AG04450 (cell line): ENCODE measurements around the gene PPP3CA. TPM values are rescaled to one million over a fixed set of nuclear protein-coding genes. Genes with fewer than 3 reads are reported as not detected.

ENCODE experiments used
- CTCF ChIA-PET: fragments of 300-600, 350-600 bp; formaldehyde crosslinking; extraction: SDS; loops from one replicate; lab custom pipeline; 2022; ENCODE audit warnings: antibody characterized with exemption, inconsistent platforms; lab: Charles Lee
- POLR2A ChIA-PET: fragments of 350-600 bp; formaldehyde crosslinking; extraction: SDS; loops from one replicate; lab custom pipeline; 2021; ENCODE audit warnings: antibody characterized with exemption, inconsistent platforms; lab: Yijun Ruan, JAX
- DNase-seq: peaks from one replicate; pipeline ENCODE4 v3.0.0-alpha.2; 2011; ENCODE audit warnings: low read depth, low spot score
- H3K27ac ChIP-seq: one replicate; pipeline ENCODE4 v1.5.1; 2012; ENCODE audit warnings: low read depth, low read length, control low read depth
- H3K27me3 ChIP-seq: one replicate; pipeline ENCODE4 v1.6.0; 2012; ENCODE audit warnings: low read length; ENCODE audit not compliant: control insufficient read depth, insufficient read depth
- H3K4me3 ChIP-seq: 2 replicates; pipeline ENCODE4 v1.5.1; 2011; ENCODE audit warnings: mild to moderate bottlenecking, low read depth, low read length, control low read depth
- H3K9me3 ChIP-seq: 2 replicates; pipeline ENCODE4 v1.5.1; 2012; ENCODE audit warnings: low read length; ENCODE audit not compliant: control insufficient read depth, insufficient read depth
- CTCF ChIP-seq: IDR thresholded peaks from 2 replicates; pipeline ENCODE4 v1.5.1; 2011; ENCODE audit warnings: low read depth, low read length, control low read depth, inconsistent platforms
- polyA plus RNA-seq: library from polyadenylated mRNA; depleted of rRNA; stranded (reverse); fragments of >200 nt; gene quantifications from 2 replicates; pipeline ENCODE4 v1.2.3, GENCODE V29; 2011

PPP3CA gene
- polyA plus RNA-seq, 1 experiment, result 38.7 TPM

GRCh38 chr4:101104312-101105052 is 242.8 kb downstream of the PPP3CA start:
- H3K4me3 ChIP-seq, result no peak overlapping the region
- H3K27ac ChIP-seq, result no peak overlapping the region
- H3K9me3 ChIP-seq, result no peaks in the 10 kb centered on the region
- TF ChIP-seq CTCF, result no peak
- no peaks in the 10 kb centered on the region for H3K27me3 ChIP-seq
- POLR2A ChIA-PET, result no interaction called here
- CTCF ChIA-PET, result interaction anchor here (0.5 to 0.9 kb wide), 2 partner anchors 1011 to 1326 kb away, joined by 3 read pairs; no protein-coding TSS in a partner anchor
- no peak for DNase-seq

- TF ChIP-seq CTCF, result no peak
- DNase-seq, result no peak
- Histone ChIP-seq H3K27ac (peak overlapping the region; percentile 3), H3K4me3 (no peak overlapping the region), H3K27me3 (no peaks in the 10 kb centered on the region), H3K9me3 (no peaks in the 10 kb centered on the region)
- POLR2A ChIA-PET, result no interaction called here
- CTCF ChIA-PET, result interaction anchor here (0.7 to 0.9 kb wide), 2 partner anchors 175 to 1010 kb away, joined by 3 read pairs; no protein-coding TSS in a partner anchor
These were observed 243.8 kb downstream of the PPP3CA start for GRCh38 chr4:101103381-101104142.

- CTCF ChIA-PET, result interaction anchor here (0.5 to 0.7 kb wide), 2 partner anchors 176 to 1329 kb away, joined by 3 to 6 read pairs; no protein-coding TSS in a partner anchor
- no peaks in the 10 kb centered on the region for H3K9me3 ChIP-seq
- no peak overlapping the region for H3K4me3 ChIP-seq
- peak; percentile 66 for DNase-seq
- H3K27me3 ChIP-seq, result no peaks in the 10 kb centered on the region
- POLR2A ChIA-PET, result no interaction called here
- TF ChIP-seq CTCF, result no peak
- no peak overlapping the region for H3K27ac ChIP-seq
These were observed 245.1 kb downstream of the PPP3CA start for GRCh38 chr4:101102114-101102742.

GRCh38 chr4:101101072-101101471 is 246.3 kb downstream of the PPP3CA start:
- ChIA-PET CTCF (no interaction called here), POLR2A (no interaction called here)
- TF ChIP-seq CTCF, result no peak
- Histone ChIP-seq H3K9me3 (no peaks in the 10 kb centered on the region), H3K27me3 (no peaks in the 10 kb centered on the region), H3K4me3 (no peak overlapping the region), H3K27ac (no peak overlapping the region)
- no peak for DNase-seq
